PC-3 (cell line): ENCODE results near the gene KCNC2.

ENCODE experiments used
- CTCF ChIP-seq: fragments of 300-600 bp; sonication (generic); conservative IDR thresholded peaks from 2 replicates; pipeline ENCODE4 v1.5.1; 2017; ENCODE audit warnings: antibody characterized with exemption, low read depth, mild to moderate bottlenecking, low read length
- EZH2phosphoT487 ChIP-seq: fragments of 300-600 bp; sonication (generic); IDR thresholded peaks from 2 replicates; pipeline ENCODE4 v1.6.1; 2018; ENCODE audit warnings: mild to moderate bottlenecking, antibody characterized with exemption, low read length, borderline replicate concordance

- no peak for TF ChIP-seq CTCF
- TF ChIP-seq EZH2phosphoT487 = no peak
These were observed at the start of gene KCNC2 for GRCh38 chr12:75209812-75210138.
